SK-N-SH treated with all-trans-retinoic acid at 6 μM for 48 hours (cell line): Measurements from ENCODE around the gene GNB4.

Experiments
- ATAC-seq: fragments of 200-7000 bp; cut with Tn5 transposase; 3 replicates; pipeline ENCODE4 v1.9.1; 2020; ENCODE audit warnings: mild to moderate bottlenecking, moderate library complexity
- ARNTL ChIP-seq: fragments of 450-650 bp; formaldehyde crosslinking; IDR thresholded peaks from 2 replicates; pipeline ENCODE4 v1.5.0; 2020; ENCODE audit warnings: low read depth, mild to moderate bottlenecking, moderate library complexity, borderline replicate concordance
- BACH2 ChIP-seq: fragments of 250-450 bp; sonication (Bioruptor Pico); IDR thresholded peaks from 2 replicates; pipeline ENCODE4 v1.9.0; 2021; ENCODE audit warnings: mild to moderate bottlenecking, borderline replicate concordance
- CREB5 ChIP-seq: fragments of 250-450 bp; sonication (Bioruptor Pico); IDR thresholded peaks from 2 replicates; pipeline ENCODE4 v1.5.1; 2020; ENCODE audit warnings: low read depth, mild to moderate bottlenecking, moderate library complexity
- CSRNP3 ChIP-seq: fragments of 250-450 bp; sonication (Bioruptor Pico); IDR thresholded peaks from 2 replicates; pipeline ENCODE4 v1.5.1; 2021; ENCODE audit warnings: mild to moderate bottlenecking, moderate library complexity
- ESRRG ChIP-seq: fragments of 250-450 bp; sonication (Bioruptor Pico); IDR thresholded peaks from 2 replicates; pipeline ENCODE4 v1.6.1; 2021; ENCODE audit warnings: mild to moderate bottlenecking
- GLIS3 ChIP-seq: fragments of 250-450 bp; sonication (Bioruptor Pico); IDR thresholded peaks from 2 replicates; pipeline ENCODE4 v1.5.0; 2020; ENCODE audit warnings: mild to moderate bottlenecking, moderate library complexity
- ISL1 ChIP-seq: fragments of 250-450 bp; sonication (Bioruptor Pico); IDR thresholded peaks from 2 replicates; pipeline ENCODE4 v2.1.2; 2022; ENCODE audit warnings: mild to moderate bottlenecking, moderate library complexity
- OSR1 ChIP-seq: fragments of 250-450 bp; sonication (Bioruptor Pico); IDR thresholded peaks from 2 replicates; pipeline ENCODE4 v1.8.0; 2022; ENCODE audit warnings: moderate library complexity, mild to moderate bottlenecking, inconsistent platforms
- PATZ1 ChIP-seq: fragments of 250-450 bp; sonication (Bioruptor Pico); IDR thresholded peaks from 2 replicates; pipeline ENCODE4 v1.8.0; 2020; ENCODE audit warnings: mild to moderate bottlenecking, moderate library complexity, borderline replicate concordance
- POU6F1 ChIP-seq: fragments of 250-450 bp; sonication (Bioruptor Pico); IDR thresholded peaks from 2 replicates; pipeline ENCODE4 v1.8.0; 2021; ENCODE audit warnings: low read depth, mild to moderate bottlenecking, moderate library complexity, borderline replicate concordance
- PPARA ChIP-seq: fragments of 250-450 bp; sonication (Bioruptor Pico); IDR thresholded peaks from 2 replicates; pipeline ENCODE4 v1.5.0; 2020; ENCODE audit warnings: mild to moderate bottlenecking, borderline replicate concordance
- RARB ChIP-seq: fragments of 250-450 bp; sonication (Bioruptor Pico); IDR thresholded peaks from 2 replicates; pipeline ENCODE4 v1.8.0; 2021; ENCODE audit warnings: mild to moderate bottlenecking, moderate library complexity
- TCF4 ChIP-seq: fragments of 250-450 bp; sonication (Bioruptor Pico); IDR thresholded peaks from 2 replicates; pipeline ENCODE4 v1.8.0; 2021; ENCODE audit warnings: mild to moderate bottlenecking, moderate library complexity, borderline replicate concordance
- TOX ChIP-seq: fragments of 250-450 bp; sonication (Bioruptor Pico); IDR thresholded peaks from 2 replicates; pipeline ENCODE4 v1.8.0; 2021; ENCODE audit warnings: mild to moderate bottlenecking, moderate library complexity, borderline replicate concordance
- TSHZ2 ChIP-seq: fragments of 250-450 bp; sonication (Bioruptor Pico); IDR thresholded peaks from 2 replicates; pipeline ENCODE4 v1.5.0; 2020; ENCODE audit warnings: mild to moderate bottlenecking, moderate library complexity
- ZC3H10 ChIP-seq: fragments of 250-450 bp; sonication (Bioruptor Pico); IDR thresholded peaks from 2 replicates; pipeline ENCODE4 v1.5.1; 2021; ENCODE audit warnings: mild to moderate bottlenecking, moderate library complexity
- ZFP3 ChIP-seq: fragments of 250-450 bp; sonication (Bioruptor Pico); IDR thresholded peaks from 2 replicates; pipeline ENCODE4 v1.5.0; 2020; ENCODE audit warnings: mild to moderate bottlenecking, moderate library complexity
- ZFP30 ChIP-seq: fragments of 450-650 bp; formaldehyde crosslinking; IDR thresholded peaks from 2 replicates; pipeline ENCODE4 v1.5.0; 2022; ENCODE audit warnings: mild to moderate bottlenecking, moderate library complexity
- ZNF8 ChIP-seq: fragments of 450-650 bp; formaldehyde crosslinking; IDR thresholded peaks from 2 replicates; pipeline ENCODE4 v1.5.0; 2020; ENCODE audit warnings: mild to moderate bottlenecking, moderate library complexity

The GNB4 gene

GRCh38 chr3:179493260-179493659 lies 42.0 kb upstream of the GNB4 start (continued):
- TF ChIP-seq CREB5 (CRISPR knock-in tag) (no peak), PATZ1 (no peak), TCF4 (CRISPR knock-in tag) (no peak), ZC3H10 (no peak)

- no peak for ATAC-seq
- TF ChIP-seq ZNF8 (no peak), ZC3H10 (no peak), GLIS3 (CRISPR knock-in tag) (no peak), TOX (CRISPR knock-in tag) (no peak), ARNTL (CRISPR knock-in tag) (no peak), PATZ1 (no peak), ZFP3 (no peak), ESRRG (CRISPR knock-in tag) (no peak), ZFP30 (no peak), POU6F1 (no peak), RARB (CRISPR knock-in tag) (no peak), CSRNP3 (no peak), ISL1 (CRISPR knock-in tag) (no peak), PPARA (CRISPR knock-in tag) (no peak), TSHZ2 (CRISPR knock-in tag) (no peak)
These were observed 36.9 kb upstream of the GNB4 start for GRCh38 chr3:179488213-179488612.

- ATAC-seq = no peak
- TF ChIP-seq TSHZ2 (CRISPR knock-in tag) (no peak), PATZ1 (no peak), TCF4 (CRISPR knock-in tag) (no peak), OSR1 (CRISPR knock-in tag) (no peak), POU6F1 (no peak), GLIS3 (CRISPR knock-in tag) (no peak), ARNTL (CRISPR knock-in tag) (no peak), ISL1 (CRISPR knock-in tag) (no peak), ESRRG (CRISPR knock-in tag) (no peak), BACH2 (CRISPR knock-in tag) (no peak)
These were observed 35.5 kb upstream of the GNB4 start for GRCh38 chr3:179486806-179487205.
